VCaP (cell line): ENCODE measurements around the gene GNA12.
A peak's percentile ranks its signal among the peaks of the same experiment; 100 is the strongest.

Experiments used
- H3K27ac ChIP-seq: fragments of 450-650 bp; 2 replicates; pipeline ENCODE4 v1.5.1; 2017
- TF ChIP-seq, protein P1 (sequence below): fragments of 450-650 bp; conservative IDR thresholded peaks from 2 replicates; pipeline ENCODE4 v1.5.1; 2017; ENCODE audit warnings: mild to moderate bottlenecking, moderate library complexity

The GNA12 gene

DNA sequence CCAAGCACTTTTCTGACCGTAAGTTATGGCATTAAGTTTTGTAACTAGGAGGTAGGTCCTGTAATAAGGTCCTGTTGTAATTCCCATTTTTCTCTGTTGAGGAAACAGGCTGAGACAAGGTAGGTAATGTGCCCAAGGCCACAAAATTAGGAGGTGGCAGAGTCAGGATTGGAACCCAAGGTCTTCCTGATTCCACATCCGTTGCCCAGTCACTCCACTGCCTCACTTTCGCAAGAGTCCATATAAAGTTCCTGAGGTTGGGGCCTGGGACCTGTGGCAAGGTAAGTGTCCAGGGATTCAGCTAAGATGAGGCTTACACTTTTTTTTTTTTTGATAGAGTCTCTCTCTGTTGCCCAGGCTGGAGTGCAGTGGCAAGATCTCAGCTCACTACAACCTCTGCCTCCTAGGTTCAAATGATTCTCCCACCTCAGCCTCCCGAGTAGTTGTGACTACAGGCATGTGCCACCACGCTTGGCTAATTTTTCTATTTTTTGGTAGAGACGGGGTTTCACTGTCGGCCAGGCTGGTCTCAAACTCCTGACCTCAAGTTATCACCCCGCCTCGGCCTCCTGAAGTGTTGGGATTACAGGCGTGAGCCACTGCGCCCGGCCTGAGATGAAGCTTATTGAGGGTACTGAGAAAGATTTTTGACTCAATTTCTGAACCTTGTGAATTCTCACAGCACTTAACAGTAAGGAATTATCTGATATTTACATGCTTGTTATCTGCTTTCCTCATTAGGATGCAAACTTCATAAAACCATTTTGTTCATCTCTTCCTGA lies 20.3 kb upstream of the GNA12 start:
- H3K27ac ChIP-seq, result no peak overlapping the region
- TF ChIP-seq, protein P1, sequence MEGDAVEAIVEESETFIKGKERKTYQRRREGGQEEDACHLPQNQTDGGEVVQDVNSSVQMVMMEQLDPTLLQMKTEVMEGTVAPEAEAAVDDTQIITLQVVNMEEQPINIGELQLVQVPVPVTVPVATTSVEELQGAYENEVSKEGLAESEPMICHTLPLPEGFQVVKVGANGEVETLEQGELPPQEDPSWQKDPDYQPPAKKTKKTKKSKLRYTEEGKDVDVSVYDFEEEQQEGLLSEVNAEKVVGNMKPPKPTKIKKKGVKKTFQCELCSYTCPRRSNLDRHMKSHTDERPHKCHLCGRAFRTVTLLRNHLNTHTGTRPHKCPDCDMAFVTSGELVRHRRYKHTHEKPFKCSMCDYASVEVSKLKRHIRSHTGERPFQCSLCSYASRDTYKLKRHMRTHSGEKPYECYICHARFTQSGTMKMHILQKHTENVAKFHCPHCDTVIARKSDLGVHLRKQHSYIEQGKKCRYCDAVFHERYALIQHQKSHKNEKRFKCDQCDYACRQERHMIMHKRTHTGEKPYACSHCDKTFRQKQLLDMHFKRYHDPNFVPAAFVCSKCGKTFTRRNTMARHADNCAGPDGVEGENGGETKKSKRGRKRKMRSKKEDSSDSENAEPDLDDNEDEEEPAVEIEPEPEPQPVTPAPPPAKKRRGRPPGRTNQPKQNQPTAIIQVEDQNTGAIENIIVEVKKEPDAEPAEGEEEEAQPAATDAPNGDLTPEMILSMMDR, result no peak

DNA sequence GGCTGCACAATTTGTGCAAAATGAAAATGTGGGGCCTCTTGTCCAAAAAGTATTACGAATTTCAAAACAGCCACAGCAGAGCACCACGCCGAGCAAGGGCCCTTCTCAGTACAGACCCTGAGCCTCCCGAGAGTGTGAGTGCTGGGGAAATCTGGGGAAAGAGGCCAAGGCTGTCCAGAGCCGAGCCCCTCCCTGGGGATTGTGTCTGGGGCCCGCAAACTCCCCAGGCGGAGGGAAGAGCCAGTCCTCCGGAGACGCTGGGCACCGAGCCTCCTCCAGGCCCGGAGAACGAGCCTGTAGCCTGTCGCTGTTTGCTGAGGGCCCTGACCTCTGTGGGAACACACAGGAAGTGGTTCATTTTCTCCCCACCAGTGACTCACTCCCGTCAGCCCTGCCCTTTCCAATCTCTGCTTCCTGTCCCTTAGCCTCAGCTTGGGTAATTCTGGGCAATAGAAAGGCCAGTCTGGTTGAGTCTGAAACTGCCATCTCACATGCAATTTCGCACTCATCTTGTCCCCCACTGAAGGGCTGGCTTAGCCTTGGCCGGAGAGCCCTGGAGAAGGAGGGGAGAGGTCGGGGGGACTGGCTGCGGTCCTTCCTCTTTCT lies 19.5 kb upstream of the GNA12 start:
- H3K27ac ChIP-seq, result no peak overlapping the region
- TF ChIP-seq, protein P1, result no peak

DNA sequence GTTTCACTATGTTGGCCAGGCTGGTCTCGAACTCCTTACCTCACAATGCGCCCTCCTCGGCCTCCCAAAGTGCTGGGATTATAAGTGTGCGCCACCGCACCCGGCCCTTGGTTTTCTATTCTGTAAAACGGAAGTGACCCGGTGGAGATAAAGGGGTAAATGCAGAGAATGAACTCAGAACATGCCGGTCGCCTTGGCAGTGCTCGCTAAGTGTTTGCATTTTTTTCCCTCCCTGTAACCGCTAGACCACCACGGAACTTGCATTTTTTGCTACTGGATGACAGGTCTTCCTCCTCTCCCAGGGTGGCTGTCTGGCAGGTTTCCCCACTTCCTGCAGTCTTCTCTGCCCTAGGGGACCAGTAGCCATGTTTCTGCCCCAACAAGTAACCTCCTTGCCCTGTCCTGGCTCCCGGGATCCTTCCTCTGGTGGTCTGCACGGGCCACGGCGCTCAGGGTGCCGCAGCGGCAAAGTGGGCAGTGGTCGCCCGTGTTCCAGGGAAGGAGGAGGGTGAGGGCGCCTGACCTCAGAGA lies 18.8 kb upstream of the GNA12 start:
- no peak overlapping the region for H3K27ac ChIP-seq
- TF ChIP-seq, protein P1, result no peak

DNA sequence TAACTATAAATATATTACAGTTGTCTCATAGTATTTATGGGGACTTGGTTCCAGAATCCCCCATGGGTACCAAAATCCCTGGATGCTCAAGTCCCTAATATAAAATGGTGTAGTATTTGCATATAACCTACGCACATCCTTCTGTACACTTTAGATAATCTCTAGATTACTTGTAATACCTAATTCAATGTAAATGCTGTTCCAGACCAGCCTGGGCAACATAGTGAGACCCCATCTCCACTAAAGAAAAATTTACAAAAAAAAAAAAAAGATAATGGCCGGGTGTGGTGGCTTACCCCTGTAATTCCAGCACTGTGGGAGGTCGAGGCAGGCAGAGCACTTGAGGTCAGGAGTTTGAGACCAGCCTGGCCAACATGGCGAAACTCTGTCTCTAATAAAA lies 17.4 kb upstream of the GNA12 start:
- TF ChIP-seq, protein P1, result no peak
- H3K27ac ChIP-seq, result peak overlapping the region; percentile 80

DNA sequence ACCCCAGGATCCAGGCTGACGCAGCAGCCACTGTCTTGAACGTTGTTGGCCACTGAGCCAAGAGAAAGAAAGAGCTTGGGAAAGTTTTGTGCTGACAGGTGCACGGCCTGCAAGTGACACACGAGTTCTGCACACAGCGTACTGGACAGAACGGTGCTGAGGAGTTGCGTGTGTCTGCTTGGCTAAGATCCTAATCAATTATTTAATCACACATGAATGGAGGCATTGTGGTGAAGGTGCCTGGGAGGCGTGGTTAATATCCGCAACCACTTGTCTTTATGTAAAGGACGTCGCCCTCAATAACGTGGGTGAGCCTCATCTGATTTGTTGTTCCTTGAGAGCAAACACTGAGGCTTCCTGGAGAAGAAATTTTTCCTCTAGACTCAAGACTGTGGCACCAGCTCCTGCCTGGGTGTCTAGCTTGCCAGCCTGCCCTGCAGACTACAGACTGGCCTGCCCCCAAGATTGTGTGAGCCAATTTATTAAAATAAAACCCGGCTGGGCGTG lies 16.6 kb upstream of the GNA12 start:
- peak overlapping the region; percentile 80 for H3K27ac ChIP-seq
- TF ChIP-seq, protein P1, result no peak

DNA sequence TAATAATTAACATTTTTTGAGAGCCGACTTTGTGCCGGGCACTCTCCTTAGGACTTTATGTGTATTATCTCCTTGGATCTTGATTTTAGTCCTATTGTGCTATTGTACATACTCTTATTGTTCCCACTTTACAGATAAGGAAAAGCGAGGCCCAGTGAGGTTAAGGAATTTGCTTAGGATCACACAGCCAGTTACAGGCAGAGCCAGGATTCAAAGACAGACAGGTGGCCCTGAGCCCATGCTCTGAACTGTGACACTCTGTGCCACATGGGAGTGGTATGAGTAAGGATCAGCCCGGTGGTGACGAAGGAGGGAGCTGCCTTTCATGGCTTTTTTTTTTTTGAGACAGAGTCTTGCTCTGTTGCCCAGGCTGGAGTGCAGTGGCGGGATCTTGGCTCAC lies 15.8 kb upstream of the GNA12 start:
- H3K27ac ChIP-seq, result peak overlapping the region; percentile 80
- TF ChIP-seq, protein P1, result no peak

DNA sequence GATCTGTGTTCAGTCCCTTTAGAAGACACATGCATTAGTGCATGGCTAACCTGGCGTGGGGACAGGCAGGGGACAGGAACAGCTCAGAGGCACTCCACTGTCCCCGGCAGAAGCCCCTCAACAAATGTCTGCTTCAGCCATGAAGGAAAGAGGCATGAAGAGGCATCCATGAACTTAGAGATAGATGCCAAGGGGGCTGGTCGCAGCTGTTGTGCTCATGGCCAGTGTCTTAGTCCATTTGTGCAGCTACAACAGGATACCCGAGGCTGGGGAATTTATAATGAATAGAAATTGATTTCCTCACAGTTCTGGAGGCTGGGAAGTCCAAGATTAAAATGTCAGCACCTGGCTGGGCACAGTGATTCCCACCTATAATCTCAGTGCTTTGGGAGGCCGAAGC lies 14.5 kb upstream of the GNA12 start:
- TF ChIP-seq, protein P1, result no peak
- peak overlapping the region; percentile 87 for H3K27ac ChIP-seq
